Activated CD4-positive, alpha-beta memory T cell treated with anti-CD3 and anti-CD28 coated beads, Interleukin-2, amount 10 ng/mL, durations not matched to agents 7 days and 5 days (primary cell): Measurements from ENCODE around the gene SYNC. TPM values are rescaled to one million over a fixed set of nuclear protein-coding genes. Genes with fewer than 3 reads are reported as not detected.
"Not testable (repeated sequence)": the region's sequence is repeated elsewhere in the genome, so short reads cannot be mapped to it uniquely, and the experiment has no call there.

Experiments
- CTCF ChIA-PET: fragments of 350-600 bp; sonication (Branson Sonifier 250); formaldehyde crosslinking; loops from one replicate; lab custom pipeline; 2021; ENCODE audit warnings: antibody characterized with exemption, inconsistent platforms; lab: Charles Lee
- POLR2A ChIA-PET: fragments of 350-600 bp; sonication (Branson Sonifier 250); formaldehyde crosslinking; loops from one replicate; lab custom pipeline; 2021; ENCODE audit warnings: antibody characterized with exemption; lab: Charles Lee
- DNase-seq: peaks from one replicate; pipeline ENCODE4 v3.0.0-alpha.2; 2020
- H3K27ac Mint-ChIP-seq: one replicate; pipeline ENCODE4 v1.8.0; 2021; ENCODE audit warnings: mild to moderate bottlenecking, mixed read lengths
- H3K27me3 Mint-ChIP-seq: one replicate; pipeline ENCODE4 v1.8.0; 2021; ENCODE audit warnings: mixed read lengths
- H3K36me3 Mint-ChIP-seq: one replicate; pipeline ENCODE4 v1.8.0; 2021; ENCODE audit warnings: low read depth, mixed read lengths
- H3K4me1 Mint-ChIP-seq: one replicate; pipeline ENCODE4 v1.8.0; 2021; ENCODE audit warnings: mixed read lengths
- H3K4me3 Mint-ChIP-seq: one replicate; pipeline ENCODE4 v1.8.0; 2021; ENCODE audit warnings: mild to moderate bottlenecking, mixed read lengths
- H3K9me3 Mint-ChIP-seq: one replicate; pipeline ENCODE4 v1.8.0; 2021; ENCODE audit warnings: mixed read lengths
- total RNA-seq, 2 experiments: library from RNA; stranded (reverse); gene quantifications; one replicate each; pipeline ENCODE4 v1.2.3, GENCODE V29; 2021

SYNC gene
- total RNA-seq, 2 experiments from 2014 or later = not detected

GRCh38 chr1:32647308-32648134 is 55.0 kb downstream of the SYNC start:
- H3K27ac Mint-ChIP-seq = peak overlapping the region; percentile 69
- POLR2A ChIA-PET = interaction anchor here (0.6 kb wide), 1 partner anchor 679 kb away, joined by 3 read pairs; no protein-coding TSS in a partner anchor
- H3K27me3 Mint-ChIP-seq = no peaks in the 10 kb centered on the region

GRCh38 chr1:32644426-32644825 is 58.1 kb downstream of the SYNC start:
- POLR2A ChIA-PET = no interaction called here
- H3K4me3 Mint-ChIP-seq = no peak overlapping the region
- H3K27ac Mint-ChIP-seq = no peak overlapping the region
- no peaks in the 10 kb centered on the region for H3K27me3 Mint-ChIP-seq
- CTCF ChIA-PET = interaction anchor here (0.7 to 1.5 kb wide), 3 partner anchors 68 to 193 kb away, joined by 5 to 9 read pairs (median 6); no protein-coding TSS in a partner anchor
- H3K36me3 Mint-ChIP-seq = peaks cover 12% of the 10 kb centered on the region
- DNase-seq = no peak
- no peaks in the 10 kb centered on the region for H3K9me3 Mint-ChIP-seq
- peaks cover 23% of the 10 kb centered on the region for H3K4me1 Mint-ChIP-seq

More at GRCh38 chr1:32647308-32648134, 55.0 kb downstream of the SYNC start:
- H3K4me3 Mint-ChIP-seq = peak overlapping the region; percentile 99
- H3K4me1 Mint-ChIP-seq = peaks cover 37% of the 10 kb centered on the region
- DNase-seq = no peak
- H3K9me3 Mint-ChIP-seq = no peaks in the 10 kb centered on the region
- H3K36me3 Mint-ChIP-seq = peaks cover 30% of the 10 kb centered on the region
- CTCF ChIA-PET = interaction anchor here (0.5 to 1.1 kb wide), 5 partner anchors 13 to 666 kb away, joined by 3 to 6 read pairs (median 3); no protein-coding TSS in a partner anchor

GRCh38 chr1:32642292-32642827 is 60.2 kb downstream of the SYNC start:
- H3K4me3 Mint-ChIP-seq, H3K27ac Mint-ChIP-seq, DNase-seq, H3K4me1 Mint-ChIP-seq, H3K27me3 Mint-ChIP-seq, H3K9me3 Mint-ChIP-seq: not testable (repeated sequence)
- peaks cover 12% of the 10 kb centered on the region for H3K36me3 Mint-ChIP-seq
- POLR2A ChIA-PET = interaction anchor here (1.3 kb wide), 1 partner anchor 9 kb away, joined by 3 read pairs; the partner anchor contains the start of gene RBBP4
- CTCF ChIA-PET = interaction anchor here (0.6 kb wide), 1 partner anchor 248 kb away, joined by 4 read pairs; no protein-coding TSS in a partner anchor

- ChIA-PET CTCF (interaction anchor here (0.6 kb wide), 1 partner anchor 315 kb away, joined by 3 read pairs; no protein-coding TSS in a partner anchor), POLR2A (interaction anchor here (3.8 kb wide), 1 partner anchor 11 kb away, joined by 22 read pairs; the partner anchor contains the start of genes RBBP4 and ZBTB8OS)
- no peak for DNase-seq
- peaks cover 11% of the 10 kb centered on the region for H3K4me1 Mint-ChIP-seq
- H3K9me3 Mint-ChIP-seq = no peaks in the 10 kb centered on the region
- no peaks in the 10 kb centered on the region for H3K27me3 Mint-ChIP-seq
- H3K36me3 Mint-ChIP-seq = peaks cover 19% of the 10 kb centered on the region
- no peak overlapping the region for H3K4me3 Mint-ChIP-seq
- no peak overlapping the region for H3K27ac Mint-ChIP-seq
These were observed 63.0 kb downstream of the SYNC start for GRCh38 chr1:32639489-32640075.

- H3K4me3 Mint-ChIP-seq = no peak overlapping the region
- peaks cover 19% of the 10 kb centered on the region for H3K4me1 Mint-ChIP-seq
- H3K27me3 Mint-ChIP-seq = no peaks in the 10 kb centered on the region
- no peaks in the 10 kb centered on the region for H3K9me3 Mint-ChIP-seq
- POLR2A ChIA-PET = interaction anchor here (0.6 to 1.0 kb wide), 4 partner anchors 14 to 397 kb away, joined by 3 read pairs; no protein-coding TSS in a partner anchor
- peak overlapping the region; percentile 58 for H3K27ac Mint-ChIP-seq
- CTCF ChIA-PET = interaction anchor here (0.9 to 1.5 kb wide), 4 partner anchors 12 to 75 kb away, joined by 4 read pairs; partner anchors contain the start of gene RBBP4
- DNase-seq = no peak
- H3K36me3 Mint-ChIP-seq = peaks cover 34% of the 10 kb centered on the region
These were observed 65.5 kb downstream of the SYNC start for GRCh38 chr1:32636914-32637645.

GRCh38 chr1:32635508-32636277 is 66.9 kb downstream of the SYNC start:
- ChIA-PET CTCF (interaction anchor here (1.5 kb wide), 1 partner anchor 77 kb away, joined by 4 read pairs; no protein-coding TSS in a partner anchor), POLR2A (interaction anchor here (0.6 to 1.4 kb wide), 2 partner anchors 11 to 14 kb away, joined by 3 read pairs; no protein-coding TSS in a partner anchor)
- H3K36me3 Mint-ChIP-seq = peaks cover 33% of the 10 kb centered on the region
- peaks cover 19% of the 10 kb centered on the region for H3K4me1 Mint-ChIP-seq
- DNase-seq = no peak
- H3K9me3 Mint-ChIP-seq = no peaks in the 10 kb centered on the region
- H3K27me3 Mint-ChIP-seq = no peaks in the 10 kb centered on the region
- H3K4me3 Mint-ChIP-seq = no peak overlapping the region
- no peak overlapping the region for H3K27ac Mint-ChIP-seq

- CTCF ChIA-PET = no interaction called here
These were observed 69.7 kb downstream of the SYNC start for GRCh38 chr1:32632829-32633228.

GRCh38 chr1:32630173-32630572 is 72.4 kb downstream of the SYNC start:
- H3K27ac Mint-ChIP-seq, H3K27me3 Mint-ChIP-seq, H3K4me3 Mint-ChIP-seq, H3K9me3 Mint-ChIP-seq, DNase-seq: not testable (repeated sequence)
- ChIA-PET CTCF (interaction anchor here (1.9 kb wide), 1 partner anchor 110 kb away, joined by 7 read pairs; no protein-coding TSS in a partner anchor), POLR2A (interaction anchor here (0.6 to 1.2 kb wide), 3 partner anchors 19 to 56 kb away, joined by 3 to 5 read pairs (median 4); partner anchors contain the start of gene RBBP4)
- peaks cover 30% of the 10 kb centered on the region for H3K4me1 Mint-ChIP-seq
- H3K36me3 Mint-ChIP-seq = peaks cover 48% of the 10 kb centered on the region

More at GRCh38 chr1:32632829-32633228, 69.7 kb downstream of the SYNC start:
- DNase-seq = no peak
- Mint-ChIP-seq H3K4me3 (no peak overlapping the region), H3K36me3 (peaks cover 42% of the 10 kb centered on the region), H3K27me3 (no peaks in the 10 kb centered on the region), H3K27ac (no peak overlapping the region), H3K4me1 (peaks cover 25% of the 10 kb centered on the region), H3K9me3 (no peaks in the 10 kb centered on the region)
- POLR2A ChIA-PET = interaction anchor here (0.8 to 1.3 kb wide), 2 partner anchors 16 to 18 kb away, joined by 4 to 6 read pairs; partner anchors contain the start of genes RBBP4 and ZBTB8OS

Other genes with a start within 250 kb of the SYNC start
- not detected for gene ZBTB8B, start 237.7 kb downstream of the SYNC start, total RNA-seq
- under 1 TPM; 0.18 to 0.20 TPM for gene ZBTB8A, start 163.3 kb downstream of the SYNC start, total RNA-seq
- 10 to 100 TPM; 58.1 to 60.4 TPM for gene ZBTB8OS, start 52.2 kb downstream of the SYNC start, total RNA-seq
- gene RBBP4, start 51.6 kb downstream of the SYNC start, total RNA-seq = 100 to 1,000 TPM; 271 to 277 TPM
- 100 to 1,000 TPM; 204 to 214 TPM for gene YARS1, start 114.6 kb upstream of the SYNC start, total RNA-seq
- gene S100PBP, start 114.9 kb upstream of the SYNC start, total RNA-seq = 10 to 100 TPM; 78.4 to 84.0 TPM
- gene FNDC5, start 168.1 kb upstream of the SYNC start, total RNA-seq = not detected
- under 1 TPM; 0.38 to 0.60 TPM for gene HPCA, start 183.7 kb upstream of the SYNC start, total RNA-seq
- gene TMEM54, start 198.6 kb upstream of the SYNC start, total RNA-seq = not detected